K562 (cell line): Measurements from ENCODE around the gene TPD52L1. TPM values are rescaled to one million over a fixed set of nuclear protein-coding genes. Genes with fewer than 3 reads are reported as not detected.

ENCODE experiments used
- ADNP ChIP-seq: fragments of 200-800 bp; sonication (Bioruptor generic); IDR thresholded peaks from 2 replicates; pipeline ENCODE4 v1.6.1; 2016; ENCODE audit warnings: missing genetic modification characterization, missing compliant biosample characterization
- CBFA2T3 ChIP-seq: fragments of 450-650 bp; IDR thresholded peaks from 2 replicates; pipeline ENCODE4 v1.6.1; 2017
- ELF1 ChIP-seq: fragments of 200-800 bp; sonication (Bioruptor generic); IDR thresholded peaks from 2 replicates; pipeline ENCODE4 v1.6.1; 2016; ENCODE audit warnings: missing genetic modification characterization, missing compliant biosample characterization
- PTRF ChIP-seq: fragments of 450-650 bp; IDR thresholded peaks from 2 replicates; pipeline ENCODE4 v1.6.1; 2016; ENCODE audit warnings: mild to moderate bottlenecking, missing genetic modification characterization, missing compliant biosample characterization
- RBM17 ChIP-seq: fragments of 200-400 bp; formaldehyde crosslinking; IDR thresholded peaks from 2 replicates; pipeline ENCODE4 v1.6.1; 2017; ENCODE audit warnings: low read depth, mild to moderate bottlenecking, low read length, borderline replicate concordance
- TEAD4 ChIP-seq, 2 experiments: sonication (generic) in 1 of 2; formaldehyde crosslinking in 1 of 2; IDR thresholded peaks; 2 replicates each; pipeline versions ENCODE4 v1.6.1 to v1.8.0; 2012 to 2022; ENCODE audit warnings: borderline replicate concordance in 1 of 2, inconsistent platforms in 1 of 2, low read length in 1 of 2, mild to moderate bottlenecking in 1 of 2, missing genetic modification reagents in 1 of 2
- ZNF76 ChIP-seq: fragments of 250-450 bp; sonication (Bioruptor Pico); IDR thresholded peaks from 2 replicates; pipeline ENCODE4 v1.4.0; 2020; ENCODE audit warnings: mild to moderate bottlenecking, moderate library complexity, borderline replicate concordance
- polyA plus RNA-seq, 8 experiments: library from polyadenylated mRNA; depleted of rRNA in 4 of 8; stranded (reverse) in 5 of 8; unstranded in 3 of 8; fragments of >200 nt; fragmentation: Nextera tagmentation in 2 of 8; fragmentation: Illumina TruSeq in 1 of 8; extraction: Ambion mirVana in 2 of 8; extraction: Trizol in 1 of 8; gene quantifications; 2 replicates each; pipeline versions ENCODE4 v1.2.1 to v1.2.3, GENCODE V29; 2011 to 2014; ENCODE audit warnings: inconsistent platforms in 1 of 8, missing spikeins in 1 of 8
- total RNA-seq, 7 experiments: library from RNA; depleted of rRNA in 6 of 7; stranded (reverse); fragments of >200 nt in 6 of 7; fragmentation: Illumina TruSeq in 2 of 7; extraction: Trizol in 2 of 7; gene quantifications; 2 replicates each; pipeline versions ENCODE4 v1.2.1 to v1.2.3, GENCODE V29; 2011 to 2021; ENCODE audit warnings: low replicate concordance in 1 of 7
- TF ChIP-seq, protein P1 (sequence below), 2 experiments: fragments of 450-650 bp; IDR thresholded peaks; 2 replicates each; pipeline ENCODE4 v1.6.1; 2016; ENCODE audit warnings: mild to moderate bottlenecking in 2 of 2, borderline replicate concordance in 1 of 2, low read depth in 1 of 2, moderate library complexity in 1 of 2
- TF ChIP-seq, protein P2 (sequence below): fragments of 450-650 bp; IDR thresholded peaks from 2 replicates; pipeline ENCODE4 v1.6.1; 2017; ENCODE audit warnings: antibody characterized with exemption
- TF ChIP-seq, protein P3 (sequence below): sonication (generic); formaldehyde crosslinking; IDR thresholded peaks from 2 replicates; pipeline ENCODE4 v1.8.1; 2023; ENCODE audit warnings: mild to moderate bottlenecking, missing genetic modification reagents

TPD52L1 gene
- total and polyA plus RNA-seq, 9 of the 15 experiments (the other 6 are each of a cell fraction or from before 2014, with no cell fraction given) = 12.9 to 149 (median 75.7) TPM

DNA sequence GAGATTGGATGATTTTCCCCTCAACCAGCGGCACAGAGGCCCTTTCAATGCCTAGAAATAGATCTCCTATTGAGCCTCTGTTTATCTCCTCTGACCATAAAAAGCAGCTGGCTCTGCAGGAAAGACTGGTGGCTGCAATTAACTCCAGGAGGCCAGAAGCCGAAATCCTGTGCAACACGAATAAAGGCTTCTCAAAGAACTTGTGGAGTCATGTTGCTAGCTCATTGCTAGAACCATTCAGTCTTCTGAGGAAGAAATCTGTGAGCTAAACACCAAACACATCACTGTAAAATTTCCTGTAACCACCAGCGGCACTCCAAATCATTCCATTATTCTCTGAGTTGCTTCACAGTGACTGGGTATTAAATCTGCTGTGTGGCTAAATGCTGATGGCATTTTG is 49.1 kb upstream of the TPD52L1 start (continued):
- TF ChIP-seq, protein P1, sequence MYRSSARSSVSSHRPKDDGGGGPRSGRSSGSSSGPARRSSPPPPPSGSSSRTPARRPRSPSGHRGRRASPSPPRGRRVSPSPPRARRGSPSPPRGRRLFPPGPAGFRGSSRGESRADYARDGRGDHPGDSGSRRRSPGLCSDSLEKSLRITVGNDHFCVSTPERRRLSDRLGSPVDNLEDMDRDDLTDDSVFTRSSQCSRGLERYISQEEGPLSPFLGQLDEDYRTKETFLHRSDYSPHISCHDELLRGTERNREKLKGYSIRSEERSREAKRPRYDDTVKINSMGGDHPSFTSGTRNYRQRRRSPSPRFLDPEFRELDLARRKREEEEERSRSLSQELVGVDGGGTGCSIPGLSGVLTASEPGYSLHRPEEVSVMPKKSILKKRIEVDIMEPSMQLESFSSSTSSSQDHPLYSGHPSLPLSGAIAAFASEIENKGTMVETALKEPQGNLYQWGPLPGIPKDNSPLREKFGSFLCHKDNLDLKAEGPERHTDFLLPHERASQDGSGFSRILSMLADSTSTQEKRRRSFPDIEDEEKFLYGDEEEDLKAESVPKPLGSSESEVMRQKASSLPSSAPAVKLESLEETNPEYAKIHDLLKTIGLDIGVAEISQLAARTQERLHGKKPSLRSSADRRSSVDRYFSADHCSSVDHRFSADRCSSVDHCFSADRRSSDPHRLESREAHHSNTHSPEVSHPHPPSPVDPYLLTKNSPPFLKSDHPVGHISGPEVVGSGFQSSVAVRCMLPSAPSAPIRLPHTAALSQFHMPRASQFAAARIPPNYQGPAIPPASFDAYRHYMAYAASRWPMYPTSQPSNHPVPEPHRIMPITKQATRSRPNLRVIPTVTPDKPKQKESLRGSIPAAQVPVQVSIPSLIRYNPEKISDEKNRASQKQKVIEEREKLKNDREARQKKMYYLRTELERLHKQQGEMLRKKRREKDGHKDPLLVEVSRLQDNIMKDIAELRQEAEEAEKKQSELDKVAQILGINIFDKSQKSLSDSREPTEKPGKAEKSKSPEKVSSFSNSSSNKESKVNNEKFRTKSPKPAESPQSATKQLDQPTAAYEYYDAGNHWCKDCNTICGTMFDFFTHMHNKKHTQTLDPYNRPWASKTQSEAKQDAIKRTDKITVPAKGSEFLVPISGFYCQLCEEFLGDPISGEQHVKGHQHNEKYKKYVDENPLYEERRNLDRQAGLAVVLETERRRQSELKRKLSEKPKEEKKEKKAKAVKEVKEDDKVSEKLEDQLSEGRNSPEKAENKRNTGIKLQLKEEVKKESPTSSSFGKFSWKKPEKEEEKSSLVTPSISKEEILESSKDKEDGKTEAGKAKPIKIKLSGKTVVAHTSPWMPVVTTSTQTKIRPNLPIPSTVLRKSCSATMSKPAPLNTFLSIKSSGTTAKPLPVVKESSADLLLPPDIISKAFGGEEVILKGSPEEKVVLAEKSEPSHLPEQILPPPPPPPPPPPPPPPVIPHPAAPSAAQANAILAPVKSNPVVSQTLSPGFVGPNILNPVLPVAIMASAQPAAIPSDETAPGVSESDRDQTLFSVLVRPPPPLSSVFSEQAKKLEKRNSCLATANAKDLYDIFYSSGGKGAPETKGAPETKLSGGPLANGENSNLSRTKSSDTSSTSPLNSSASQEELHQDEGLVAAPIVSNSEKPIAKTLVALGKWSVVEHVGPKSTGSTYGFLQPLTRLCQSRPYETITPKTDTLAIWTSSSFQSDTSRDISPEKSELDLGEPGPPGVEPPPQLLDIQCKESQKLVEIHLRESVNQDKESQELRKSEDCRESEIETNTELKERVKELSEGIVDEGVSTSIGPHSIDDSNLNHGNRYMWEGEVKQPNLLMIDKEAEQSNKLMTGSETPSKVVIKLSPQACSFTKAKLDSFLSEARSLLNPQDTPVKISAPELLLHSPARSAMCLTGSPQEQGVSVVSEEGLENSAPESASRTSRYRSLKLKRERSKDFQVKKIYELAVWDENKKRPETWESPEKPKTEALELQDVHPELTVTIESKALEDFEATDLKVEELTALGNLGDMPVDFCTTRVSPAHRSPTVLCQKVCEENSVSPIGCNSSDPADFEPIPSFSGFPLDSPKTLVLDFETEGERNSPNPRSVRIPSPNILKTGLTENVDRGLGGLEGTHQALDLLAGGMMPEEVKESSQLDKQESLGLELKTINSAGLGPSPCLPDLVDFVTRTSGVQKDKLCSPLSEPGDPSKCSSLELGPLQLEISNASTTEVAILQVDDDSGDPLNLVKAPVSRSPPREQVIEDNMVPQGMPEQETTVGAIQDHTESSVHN (IDR thresholded peaks at IDR 0.05; ENCODE audit: borderline replicate concordance in 1 of 2, low read depth in 1 of 2) = no peak
- TF ChIP-seq TEAD4 (IDR thresholded peaks at IDR 0.05; ENCODE audit: low read length) = 0 out of 2 replicates have a peak, but pooled peaks have one; percentile 37
- TF ChIP-seq TEAD4 (CRISPR knock-in tag; IDR thresholded peaks at IDR 0.05; ENCODE audit: borderline replicate concordance) = no peak
- no peak for TF ChIP-seq ELF1 (tag)
- TF ChIP-seq, protein P2, sequence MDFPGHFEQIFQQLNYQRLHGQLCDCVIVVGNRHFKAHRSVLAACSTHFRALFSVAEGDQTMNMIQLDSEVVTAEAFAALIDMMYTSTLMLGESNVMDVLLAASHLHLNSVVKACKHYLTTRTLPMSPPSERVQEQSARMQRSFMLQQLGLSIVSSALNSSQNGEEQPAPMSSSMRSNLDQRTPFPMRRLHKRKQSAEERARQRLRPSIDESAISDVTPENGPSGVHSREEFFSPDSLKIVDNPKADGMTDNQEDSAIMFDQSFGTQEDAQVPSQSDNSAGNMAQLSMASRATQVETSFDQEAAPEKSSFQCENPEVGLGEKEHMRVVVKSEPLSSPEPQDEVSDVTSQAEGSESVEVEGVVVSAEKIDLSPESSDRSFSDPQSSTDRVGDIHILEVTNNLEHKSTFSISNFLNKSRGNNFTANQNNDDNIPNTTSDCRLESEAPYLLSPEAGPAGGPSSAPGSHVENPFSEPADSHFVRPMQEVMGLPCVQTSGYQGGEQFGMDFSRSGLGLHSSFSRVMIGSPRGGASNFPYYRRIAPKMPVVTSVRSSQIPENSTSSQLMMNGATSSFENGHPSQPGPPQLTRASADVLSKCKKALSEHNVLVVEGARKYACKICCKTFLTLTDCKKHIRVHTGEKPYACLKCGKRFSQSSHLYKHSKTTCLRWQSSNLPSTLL = no peak
- peak; percentile 75 for TF ChIP-seq CBFA2T3
- TF ChIP-seq, protein P3, sequence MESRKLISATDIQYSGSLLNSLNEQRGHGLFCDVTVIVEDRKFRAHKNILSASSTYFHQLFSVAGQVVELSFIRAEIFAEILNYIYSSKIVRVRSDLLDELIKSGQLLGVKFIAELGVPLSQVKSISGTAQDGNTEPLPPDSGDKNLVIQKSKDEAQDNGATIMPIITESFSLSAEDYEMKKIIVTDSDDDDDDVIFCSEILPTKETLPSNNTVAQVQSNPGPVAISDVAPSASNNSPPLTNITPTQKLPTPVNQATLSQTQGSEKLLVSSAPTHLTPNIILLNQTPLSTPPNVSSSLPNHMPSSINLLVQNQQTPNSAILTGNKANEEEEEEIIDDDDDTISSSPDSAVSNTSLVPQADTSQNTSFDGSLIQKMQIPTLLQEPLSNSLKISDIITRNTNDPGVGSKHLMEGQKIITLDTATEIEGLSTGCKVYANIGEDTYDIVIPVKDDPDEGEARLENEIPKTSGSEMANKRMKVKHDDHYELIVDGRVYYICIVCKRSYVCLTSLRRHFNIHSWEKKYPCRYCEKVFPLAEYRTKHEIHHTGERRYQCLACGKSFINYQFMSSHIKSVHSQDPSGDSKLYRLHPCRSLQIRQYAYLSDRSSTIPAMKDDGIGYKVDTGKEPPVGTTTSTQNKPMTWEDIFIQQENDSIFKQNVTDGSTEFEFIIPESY (CRISPR knock-in tag) = no peak
- TF ChIP-seq PTRF (tag) = no peak
- TF ChIP-seq RBM17 = no peak
- TF ChIP-seq ZNF76 (CRISPR knock-in tag) = no peak
- no peak for TF ChIP-seq ADNP
